ENCODE results near the gene FUT7.
A peak's percentile ranks its signal among the peaks of the same experiment; 100 is the strongest.

Gene FUT7

DNA sequence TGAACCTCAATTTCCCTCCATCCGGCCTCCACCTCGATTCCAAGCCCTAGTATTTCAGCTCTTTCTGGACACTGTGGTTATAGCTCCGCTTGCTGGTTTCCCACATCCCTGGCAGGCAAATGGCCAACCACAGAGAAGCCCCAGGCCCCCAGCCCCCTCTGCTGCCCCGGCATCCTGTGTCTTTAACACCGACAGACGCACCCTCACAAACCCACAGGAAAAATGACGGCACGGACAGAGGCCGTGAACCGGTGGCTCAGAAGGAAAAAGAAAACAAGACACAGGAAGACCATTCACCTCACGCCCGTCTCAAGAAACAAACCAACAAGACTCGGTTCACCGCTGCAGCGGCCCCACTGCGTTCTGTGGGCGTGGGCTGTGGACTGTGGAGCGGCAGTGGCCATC lies 34.1 kb downstream of the FUT7 start:
- no peak for ATAC-seq

- ATAC-seq, result no peak
These were observed 34.5 kb downstream of the FUT7 start for GRCh38 chr9:136997371-136997770.

GRCh38 chr9:136996361-136997292 lies 35.3 kb downstream of the FUT7 start, which contains the start of gene CLIC3:
CLIC3 (minus strand) TSS chr9:136996568; CDS start chr9:136996543, 25 bp downstream.
- ATAC-seq, result no peak

DNA sequence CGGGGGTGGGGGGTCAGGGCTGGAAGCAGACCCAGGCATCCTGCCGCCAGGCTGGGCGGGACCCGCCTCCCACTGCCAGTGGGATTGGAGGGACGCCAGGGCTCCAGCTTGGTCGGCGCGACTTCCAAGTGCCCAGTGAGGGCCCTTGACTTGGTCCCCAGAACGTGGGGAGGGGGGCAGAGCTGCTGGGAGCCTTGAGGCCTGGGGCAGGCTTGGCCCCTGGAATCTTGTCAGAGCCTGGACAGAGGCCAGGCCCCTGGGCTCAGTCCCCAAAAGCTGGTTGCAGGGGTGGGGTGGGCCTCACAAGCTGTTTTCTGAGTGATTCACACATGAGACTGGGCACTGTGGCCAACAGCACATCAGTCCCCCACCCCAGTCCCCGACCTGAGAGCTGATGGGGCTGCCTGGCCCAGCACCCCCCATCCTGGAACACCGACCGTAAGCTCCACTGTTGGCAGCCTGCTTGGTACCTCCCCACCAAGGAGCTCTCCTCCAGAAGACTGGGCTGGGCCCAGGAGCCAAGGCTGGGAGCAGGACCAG lies 36.0 kb downstream of the FUT7 start:
- no peak for ATAC-seq

DNA sequence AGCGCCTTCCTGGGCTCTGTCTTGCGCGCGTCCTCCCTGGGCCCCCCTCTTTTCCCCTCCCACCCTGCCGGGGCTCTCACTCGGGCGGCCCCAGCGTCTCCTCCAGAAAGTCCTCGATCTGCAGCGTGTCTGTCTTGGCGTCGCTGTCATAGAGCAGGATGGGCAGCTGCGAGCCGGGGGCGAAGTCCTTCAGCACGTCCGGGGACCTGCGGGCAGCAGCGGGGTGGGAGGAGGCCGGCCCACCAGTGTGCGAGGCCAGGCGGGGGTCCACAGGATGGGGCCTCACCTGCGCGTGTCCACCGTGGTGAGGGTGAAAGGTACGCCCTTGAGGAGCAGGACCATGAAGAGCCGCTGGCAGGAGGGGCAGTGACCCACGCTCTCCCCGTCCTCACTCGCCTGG lies 36.5 kb downstream of the FUT7 start:
- no peak for ATAC-seq

DNA sequence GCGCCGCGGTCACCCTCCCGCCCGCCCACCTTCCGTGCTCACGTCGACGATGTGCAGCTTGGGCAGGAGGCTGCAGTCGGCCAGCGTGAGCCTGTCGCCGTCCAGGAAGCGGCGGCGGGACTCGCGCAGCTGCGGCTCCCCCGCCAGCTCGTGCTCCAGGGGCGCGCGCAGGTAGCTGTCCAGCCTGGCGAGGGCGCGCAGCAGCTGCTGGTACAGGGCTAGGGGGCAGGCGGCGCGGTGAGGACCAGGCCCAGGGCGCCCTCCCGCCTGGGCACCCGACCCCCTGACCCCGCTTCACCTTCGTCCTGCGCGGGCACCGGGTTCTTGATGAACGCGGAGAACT lies 37.0 kb downstream of the FUT7 start:
- no peak for ATAC-seq

DNA sequence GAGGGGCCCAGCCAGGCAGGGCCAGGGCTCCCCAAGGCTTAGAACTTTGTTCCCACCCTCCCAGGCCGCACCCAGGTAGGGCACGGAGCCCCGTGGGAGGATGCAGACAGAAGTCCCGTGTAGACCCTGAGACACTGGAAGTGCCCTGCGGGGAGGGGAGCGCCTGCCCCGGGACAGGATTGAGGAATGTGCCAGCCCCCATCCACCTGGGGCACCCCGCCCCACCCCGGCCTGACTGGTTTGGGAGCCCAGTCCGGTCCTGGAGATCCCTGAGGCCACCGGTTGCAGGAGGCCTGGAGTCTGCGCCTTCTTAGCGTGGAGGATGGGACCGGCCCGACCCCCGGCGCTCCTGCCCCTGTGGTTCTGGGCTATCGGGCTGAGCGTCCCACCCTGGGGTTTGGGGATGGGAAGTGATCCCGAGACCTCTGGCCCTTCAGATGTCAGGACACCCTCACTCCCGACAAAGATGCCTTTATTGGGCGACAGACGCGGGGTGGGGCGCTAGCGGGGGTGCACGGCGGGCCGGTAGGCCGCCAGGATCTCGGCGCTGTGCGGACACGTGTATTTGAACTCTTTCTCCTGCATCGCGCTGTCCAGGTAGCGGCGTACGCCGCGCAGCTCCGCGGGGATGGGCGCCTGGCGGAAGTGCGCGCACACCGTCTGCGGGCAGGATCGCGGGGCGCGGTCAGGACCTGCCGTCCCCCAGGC lies 37.6 kb downstream of the FUT7 start:
- ATAC-seq, result no peak

- ATAC-seq, result no peak
These were observed 39.0 kb downstream of the FUT7 start for GRCh38 chr9:136992819-136993369.

DNA sequence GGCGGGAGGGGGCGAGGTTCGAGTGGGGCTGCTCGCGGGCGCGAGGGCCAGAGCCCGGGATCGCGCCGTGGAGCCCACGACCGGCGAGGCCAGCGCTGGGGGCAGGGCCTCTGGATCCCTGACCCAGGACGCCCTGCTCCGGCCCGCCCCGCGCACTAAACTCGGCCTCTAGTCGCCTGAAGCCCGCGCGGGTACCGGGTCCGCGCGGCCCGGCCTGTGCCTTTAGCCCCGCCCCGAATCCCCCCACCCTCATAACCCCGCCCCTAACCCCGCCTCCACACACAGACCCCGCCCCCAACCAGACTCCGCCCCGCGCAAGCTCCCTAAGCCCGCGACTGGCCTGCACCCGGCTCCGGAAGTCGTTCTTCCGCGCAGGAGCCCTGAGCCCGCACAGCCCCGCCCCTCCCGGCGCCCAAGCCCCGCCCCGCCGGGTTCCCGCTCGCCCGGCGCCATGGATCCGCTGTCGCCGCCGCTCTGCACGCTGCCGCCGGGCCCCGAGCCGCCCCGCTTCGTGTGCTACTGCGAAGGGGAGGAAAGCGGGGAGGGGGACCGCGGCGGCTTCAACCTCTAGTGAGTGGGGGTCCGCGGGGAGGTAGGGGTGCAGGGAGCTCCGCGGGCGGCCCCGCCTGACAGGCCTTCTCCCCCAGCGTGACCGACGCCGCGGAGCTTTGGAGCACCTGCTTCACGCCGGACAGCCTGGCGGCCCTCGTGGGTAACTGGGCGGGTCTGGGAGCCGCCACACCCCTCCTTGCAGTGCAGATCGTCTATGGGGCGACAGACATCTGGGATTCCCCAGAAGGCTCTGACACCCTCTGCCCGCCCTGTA lies 39.7 kb downstream of the FUT7 start, which contains the start of gene PAXX:
Gene PAXX (plus strand): TSS at position 430 of the 826 bp plus-strand sequence. CDS start 22 bp downstream, at position 452.
- ATAC-seq, result peak; percentile 83 to 89

DNA sequence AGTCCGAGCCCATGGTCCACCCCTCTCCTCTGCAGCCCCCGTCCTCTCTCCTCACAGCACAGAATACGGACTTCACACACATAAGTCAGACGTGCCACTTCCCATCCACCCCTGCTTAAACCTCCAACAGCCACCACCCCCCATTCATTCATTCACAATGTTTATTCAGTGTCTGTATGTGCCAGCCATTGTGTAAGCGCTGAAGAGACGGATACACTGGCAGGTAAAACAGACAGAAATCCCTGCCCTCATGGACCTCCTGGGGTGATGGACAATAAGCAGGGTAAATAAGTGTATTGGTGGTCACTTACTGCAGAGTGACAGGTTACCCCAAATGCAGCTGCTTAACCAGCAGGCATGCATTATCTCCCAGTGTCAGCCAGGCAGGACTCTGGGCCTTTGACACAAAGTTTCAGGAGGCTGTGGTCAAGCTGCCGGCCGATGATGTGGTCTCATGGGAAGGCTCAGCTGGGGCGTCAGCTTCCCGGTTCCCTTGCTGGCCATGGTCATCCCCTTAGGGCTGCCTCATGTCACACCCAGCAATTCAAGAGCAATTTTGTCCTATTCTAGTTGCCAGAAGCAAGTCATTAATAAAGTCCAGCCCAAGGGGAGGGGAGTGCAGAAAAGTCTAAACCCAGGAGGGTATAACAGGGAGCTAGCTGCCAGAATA lies 41.5 kb downstream of the FUT7 start:
- ATAC-seq, result no peak

- no peak for ATAC-seq
These were observed 43.0 kb downstream of the FUT7 start for GRCh38 chr9:136988872-136989271.

- no peak for ATAC-seq
These were observed 46.0 kb downstream of the FUT7 start for GRCh38 chr9:136985853-136986252.

- ATAC-seq, result no peak
These were observed 46.8 kb downstream of the FUT7 start for GRCh38 chr9:136985027-136985602.

GRCh38 chr9:136984464-136985026 lies 47.3 kb downstream of the FUT7 start:
- ATAC-seq, result no peak

DNA sequence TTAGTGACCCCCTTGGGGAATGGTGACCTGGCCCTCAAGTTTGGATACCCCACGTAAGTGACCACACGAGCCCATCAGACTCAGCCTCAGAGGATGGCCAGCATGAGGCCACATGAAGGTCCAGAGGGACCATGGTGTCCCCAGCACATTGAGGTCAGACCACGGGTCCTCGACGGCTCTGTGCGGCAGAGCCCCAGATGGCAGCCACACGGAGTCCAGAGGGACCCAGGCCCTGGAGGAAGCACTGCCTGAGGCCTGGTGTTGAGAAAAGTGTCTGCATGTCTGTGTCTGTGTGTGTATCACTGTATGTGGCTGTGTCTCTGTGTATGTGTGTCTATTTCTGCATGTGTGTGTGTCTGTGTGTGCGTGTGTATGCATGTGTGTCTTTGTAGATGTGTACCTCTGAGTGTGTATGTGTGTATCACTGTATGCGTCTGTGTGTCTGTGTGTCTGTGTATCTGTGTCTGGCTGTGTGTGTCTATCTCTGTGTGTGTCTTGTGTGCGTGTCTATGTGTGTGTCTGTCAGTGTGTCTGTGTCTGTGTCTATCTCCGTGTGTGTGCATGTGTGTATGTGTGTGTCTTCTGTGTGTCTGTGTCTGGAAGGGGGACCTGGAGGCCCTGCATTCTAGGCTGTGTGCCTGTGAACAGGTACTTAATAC lies 48.1 kb downstream of the FUT7 start:
- ATAC-seq, result no peak

GRCh38 chr9:136983167-136983566 lies 48.7 kb downstream of the FUT7 start:
- ATAC-seq, result no peak

DNA sequence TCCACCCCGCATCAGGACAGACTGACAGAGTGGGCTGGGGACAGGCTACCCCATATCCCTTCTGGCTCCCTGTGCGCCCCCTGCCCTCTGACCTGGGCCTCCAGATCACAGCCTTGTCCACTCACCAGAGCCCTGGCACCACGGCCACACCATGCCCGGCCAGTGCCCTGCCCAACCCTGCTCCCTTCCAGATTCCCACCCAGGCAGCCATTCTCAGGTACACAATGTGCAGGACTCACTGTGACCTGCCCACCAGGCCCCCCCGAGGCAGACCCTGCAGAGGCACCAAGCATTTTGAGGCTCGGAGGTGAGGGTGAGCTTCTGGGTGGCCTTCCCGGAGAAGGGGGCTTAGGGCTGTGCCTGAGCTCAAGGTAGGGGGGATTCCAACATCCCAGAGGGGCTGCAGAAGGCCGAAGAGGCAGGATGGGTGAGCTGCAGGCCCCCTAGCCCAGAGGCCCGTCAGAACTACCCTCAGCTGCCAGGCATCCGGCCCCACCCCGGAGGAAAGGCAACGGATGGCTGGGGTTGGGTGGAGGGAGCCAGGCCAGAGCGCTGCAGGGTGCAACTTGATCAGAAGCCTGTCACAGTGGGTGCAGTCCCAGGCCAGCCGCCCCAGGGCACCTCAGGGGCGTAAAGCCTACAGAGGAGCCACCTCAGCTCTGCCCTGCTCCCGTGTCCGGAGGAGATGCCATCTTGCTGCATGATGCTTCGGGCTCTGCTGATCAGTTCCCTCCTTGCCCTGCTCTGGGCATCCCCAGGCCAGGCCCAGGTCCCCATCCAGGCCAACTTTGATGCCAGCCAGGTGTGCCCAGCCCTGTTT lies 49.4 kb downstream of the FUT7 start, which contains the start of gene LCNL1:
Gene LCNL1 (plus strand): TSS at position 762 of the 820 bp plus-strand sequence. CDS start 594 bp downstream, outside the sequence.
- no peak for ATAC-seq

DNA sequence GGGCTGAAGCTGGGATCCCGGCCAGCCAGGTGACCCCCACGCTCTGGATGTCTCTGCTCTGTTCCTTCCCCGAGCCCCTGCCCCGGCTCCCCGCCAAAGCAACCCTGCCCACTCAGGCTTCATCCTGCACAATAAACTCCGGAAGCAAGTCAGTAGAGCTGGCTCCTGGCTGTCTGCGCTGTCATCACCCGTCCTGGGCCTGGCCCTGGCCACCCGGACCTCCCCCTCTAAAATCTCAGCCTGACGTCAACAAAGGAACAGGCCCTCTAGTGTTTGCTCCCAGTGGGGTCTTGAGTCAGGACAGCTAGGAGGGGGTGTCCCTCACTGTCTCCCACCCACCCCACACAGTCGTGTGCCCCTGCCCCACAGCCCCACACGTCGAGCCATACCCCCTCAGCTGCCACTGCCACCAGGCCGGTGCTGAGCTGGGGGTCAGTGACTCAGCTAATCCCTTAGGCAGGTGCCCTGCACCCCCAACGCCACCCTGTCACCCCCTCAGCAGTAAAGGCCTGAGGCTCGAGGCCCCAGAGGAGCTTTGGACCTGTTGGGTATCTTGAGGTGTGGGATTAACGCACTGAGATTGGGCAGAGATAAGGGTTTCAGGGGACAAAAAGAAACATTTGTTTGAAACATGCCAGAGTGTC lies 50.2 kb downstream of the FUT7 start:
- no peak for ATAC-seq

Measured in activated CD4-positive, CD25-positive, alpha-beta regulatory T cell treated with anti-CD3 and anti-CD28 coated beads, Interleukin-2, amount 50 U/mL, for 24 hours (primary cell).